Measurements from ENCODE around the gene SND1.

Gene SND1

DNA sequence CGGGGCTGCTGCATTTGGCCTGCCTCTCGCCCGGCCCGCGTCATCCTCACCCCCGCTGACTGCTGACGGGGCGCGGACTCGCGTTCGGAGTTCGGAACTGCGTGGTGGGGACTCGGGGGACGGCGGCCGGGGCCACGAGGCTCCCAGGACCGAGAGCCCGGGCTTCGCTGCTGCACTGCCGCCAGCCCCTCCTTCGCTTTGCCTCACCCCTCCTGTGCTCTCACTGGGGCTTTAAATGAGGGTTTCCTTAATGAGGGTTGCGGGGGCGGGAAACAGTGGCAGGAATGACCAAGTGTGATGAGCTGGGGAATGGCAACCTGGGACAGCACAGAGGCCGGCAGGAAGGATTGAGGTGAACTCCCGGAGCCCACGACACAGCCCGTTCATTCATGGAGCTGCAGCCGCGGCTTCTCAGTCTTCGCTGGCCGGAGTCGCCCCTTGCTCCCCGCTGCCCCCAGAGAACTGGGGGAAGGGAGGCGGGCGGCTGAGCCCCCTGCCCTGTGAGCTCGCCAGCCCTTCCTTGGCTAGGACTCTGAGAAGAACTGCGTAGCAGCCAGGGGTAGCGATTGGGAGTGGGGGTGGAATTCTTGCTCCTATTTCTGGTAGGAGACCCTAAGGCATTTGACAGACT, 380.7 kb downstream of the SND1 start:
- no peak for DNase-seq

DNA sequence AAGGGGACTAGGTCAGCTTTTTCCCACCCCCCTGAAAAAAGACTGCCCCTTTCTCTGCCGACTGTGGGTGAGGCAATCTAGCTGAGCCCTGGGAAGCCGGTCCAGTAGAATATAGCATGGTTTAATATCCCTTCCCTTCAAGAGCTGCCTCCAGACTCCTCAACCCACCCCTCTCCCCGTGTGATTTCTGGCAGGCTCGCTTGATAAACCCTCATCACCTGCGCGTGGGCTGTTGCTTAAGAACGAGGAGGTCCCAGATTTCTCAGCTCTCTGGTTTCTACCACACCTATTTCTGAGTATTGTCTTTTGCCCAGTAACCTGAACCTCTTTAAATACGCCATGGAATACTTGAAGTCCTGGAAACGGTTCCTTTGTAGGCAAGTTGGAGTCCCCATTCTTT, 381.3 kb downstream of the SND1 start:
- DNase-seq: no peak

DNA sequence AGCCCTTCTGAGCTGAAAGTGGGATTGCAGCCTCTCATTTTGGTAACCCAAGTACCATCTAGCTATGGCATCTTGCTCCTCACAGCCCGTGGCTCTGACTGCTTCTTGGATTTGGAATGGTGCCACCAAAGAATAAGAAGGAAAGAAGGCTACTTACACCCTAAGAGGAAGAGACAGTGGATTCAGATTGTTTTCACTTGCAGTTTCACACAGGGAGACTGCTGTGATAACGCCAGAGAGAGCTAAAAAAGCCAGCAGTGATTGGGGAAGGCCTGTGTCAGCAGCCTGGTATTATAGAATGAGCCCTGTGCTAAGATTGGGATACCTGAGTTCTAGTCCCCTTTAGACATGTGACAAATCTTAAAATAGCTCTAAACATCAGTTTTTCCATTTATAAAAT, 382.8 kb downstream of the SND1 start:
- no peak for DNase-seq

DNA sequence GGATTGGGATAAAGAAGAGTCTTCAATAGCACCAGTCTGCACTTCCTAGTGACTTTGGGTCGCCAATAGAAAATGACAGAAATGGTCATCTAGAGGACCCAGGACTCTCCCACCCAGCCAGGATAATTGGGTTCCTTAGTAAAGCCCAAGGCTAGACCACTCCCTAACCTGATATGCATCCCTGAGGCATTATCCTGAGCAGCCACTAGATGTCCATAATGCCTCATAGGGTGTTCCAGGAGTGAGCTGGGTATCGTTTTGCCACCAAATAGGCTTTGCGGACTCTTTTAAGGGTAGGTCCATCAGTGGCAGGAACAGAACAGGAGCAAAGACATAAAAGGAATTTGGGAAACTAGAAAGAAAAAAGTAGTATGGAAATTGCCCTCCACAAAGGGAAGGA, 383.7 kb downstream of the SND1 start:
- peak; percentile 56 for DNase-seq

DNA sequence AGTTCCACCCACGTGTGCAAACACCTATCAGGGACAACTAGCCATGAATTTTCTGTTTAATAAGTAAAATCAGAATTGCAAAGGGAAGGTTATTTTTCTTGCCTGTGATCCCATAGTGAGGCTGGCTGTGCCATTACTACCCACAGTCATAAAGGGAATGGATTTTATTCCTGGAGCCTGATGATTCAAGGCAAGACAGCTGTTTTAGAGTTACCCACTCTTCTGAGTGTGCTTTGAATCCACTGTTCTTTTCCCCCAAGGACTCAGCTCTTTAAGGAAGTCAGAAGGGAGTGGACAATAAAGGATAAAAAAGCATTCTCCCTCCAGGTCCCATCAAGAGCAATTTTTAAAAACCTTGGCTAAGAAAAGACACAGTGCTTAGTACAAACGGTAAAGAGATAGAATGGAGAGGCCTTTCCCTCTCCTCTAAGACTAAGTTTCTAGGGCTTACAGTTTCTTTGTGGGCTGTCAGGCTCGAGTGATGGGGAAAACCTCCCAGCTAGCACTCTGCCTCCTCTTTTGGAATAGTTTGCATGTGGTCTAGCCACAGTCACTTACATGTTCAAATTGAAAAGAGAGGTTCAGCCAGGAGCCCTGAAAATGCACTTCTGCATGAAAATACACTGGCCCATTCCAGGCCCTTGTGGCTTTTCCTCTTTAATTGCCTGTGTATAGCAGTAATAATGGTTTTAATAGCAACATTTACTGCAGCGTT, 384.4 kb downstream of the SND1 start:
- DNase-seq: no peak

DNA sequence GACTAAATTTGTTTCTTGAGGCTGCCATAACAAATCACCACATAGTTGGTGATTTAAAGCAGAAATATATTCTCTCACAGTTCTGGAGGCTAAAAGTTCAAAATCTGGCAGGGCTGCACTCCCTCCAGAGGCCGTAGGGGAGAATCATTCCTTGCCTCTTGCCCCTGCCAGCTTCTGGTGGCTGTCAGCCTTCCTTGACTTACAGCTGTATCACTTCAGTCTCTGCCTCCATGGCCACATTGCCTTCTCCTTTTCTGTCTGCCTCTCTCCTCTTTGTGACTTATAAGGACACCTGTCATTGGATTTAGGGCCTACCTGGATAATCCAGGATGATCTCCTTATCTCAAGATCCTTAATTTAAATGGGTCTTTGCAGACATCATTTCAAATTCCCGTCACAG, 385.1 kb downstream of the SND1 start:
- DNase-seq: no peak

DNA sequence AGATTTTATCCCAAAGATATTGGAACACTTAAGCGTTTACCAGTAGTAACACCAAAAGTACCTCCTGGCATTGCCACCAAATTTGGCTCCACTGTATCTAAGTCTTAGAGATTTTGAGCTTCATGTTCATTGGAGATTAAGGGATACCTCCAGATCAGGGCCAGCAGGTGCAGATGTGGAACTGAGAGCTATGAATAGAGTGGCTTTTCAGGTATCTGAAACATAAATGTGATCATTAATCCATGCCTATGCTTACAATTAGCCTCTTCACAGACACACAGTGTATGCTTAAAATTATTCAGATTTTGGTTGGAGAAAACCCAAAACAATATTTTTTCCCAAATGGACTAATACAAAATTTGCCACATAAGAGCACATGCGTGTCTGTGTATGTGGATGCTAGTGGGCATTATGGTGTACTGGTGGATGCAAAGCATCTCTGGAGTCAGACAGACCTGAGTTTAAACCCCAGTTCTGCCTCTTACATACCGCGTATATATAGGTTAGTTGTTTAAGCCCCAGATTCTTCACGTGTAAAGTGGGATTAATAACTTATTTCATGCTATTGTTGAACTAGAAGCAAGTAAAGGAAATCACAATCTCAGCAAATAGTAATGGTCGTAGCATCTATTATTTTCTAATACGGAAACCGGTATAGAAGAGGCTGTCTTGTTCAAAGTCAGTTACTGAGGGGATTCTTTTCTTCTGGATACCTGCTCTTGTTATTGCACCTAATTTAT, 386.1 kb downstream of the SND1 start:
- DNase-seq: no peak

DNA sequence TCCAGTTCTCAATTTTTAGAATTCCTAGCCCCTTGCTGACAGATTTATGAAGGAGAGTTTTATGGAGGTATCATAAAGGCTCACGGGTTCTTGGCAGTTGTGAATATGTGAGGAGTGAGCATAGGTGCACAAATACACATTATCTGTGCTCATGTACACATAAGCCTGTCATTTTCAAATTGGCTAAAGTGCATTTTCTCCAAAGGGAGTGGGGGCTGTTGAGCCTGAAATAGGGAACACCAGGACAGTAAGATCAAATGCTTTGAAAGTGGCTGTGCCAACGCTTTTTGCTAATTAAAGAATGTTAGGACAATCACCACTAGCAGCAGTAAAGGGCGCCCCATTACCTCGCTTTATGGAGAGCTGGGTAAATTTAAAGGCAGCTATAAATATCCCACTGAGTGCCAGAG, 387.6 kb downstream of the SND1 start:
- no peak for DNase-seq

DNA sequence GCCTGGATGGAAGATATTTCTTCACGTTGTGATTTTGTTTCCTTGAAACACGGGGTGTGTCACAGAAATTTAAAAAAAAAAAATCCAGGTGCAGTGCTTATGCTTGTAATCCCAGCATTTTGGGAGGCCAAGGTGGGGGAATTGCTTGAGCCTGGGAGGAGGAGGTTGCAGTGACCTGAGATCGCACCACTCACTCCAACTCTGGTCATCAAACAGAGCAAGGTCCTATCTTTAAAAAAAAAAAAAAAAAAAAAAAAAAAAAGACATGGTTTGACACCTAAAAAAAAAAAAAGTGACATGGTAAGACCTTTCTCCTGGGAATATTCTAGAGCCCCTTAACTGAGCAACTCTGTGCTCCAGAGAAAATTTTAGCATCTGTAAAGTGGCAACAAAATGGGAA, 388.2 kb downstream of the SND1 start:
- no peak for DNase-seq

DNA sequence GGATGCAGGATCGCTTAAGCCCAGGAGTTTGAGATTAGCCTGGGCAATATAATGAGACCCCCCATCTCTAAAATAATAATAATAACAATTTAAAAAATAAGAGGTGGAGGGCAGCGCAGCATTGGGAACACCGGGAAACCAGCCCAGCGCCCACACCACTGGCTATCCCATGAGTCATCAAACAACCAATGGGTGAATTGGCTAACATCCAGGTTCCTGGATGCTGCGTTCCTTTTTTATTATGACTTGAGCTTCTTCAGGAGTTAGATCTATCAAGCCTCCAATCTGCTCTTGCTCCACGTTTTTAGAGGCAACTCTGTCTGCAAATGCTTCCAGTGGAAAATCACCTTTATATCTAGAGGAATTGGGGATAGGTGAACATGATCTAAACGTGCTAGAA, 389.2 kb downstream of the SND1 start:
- DNase-seq: no peak

DNA sequence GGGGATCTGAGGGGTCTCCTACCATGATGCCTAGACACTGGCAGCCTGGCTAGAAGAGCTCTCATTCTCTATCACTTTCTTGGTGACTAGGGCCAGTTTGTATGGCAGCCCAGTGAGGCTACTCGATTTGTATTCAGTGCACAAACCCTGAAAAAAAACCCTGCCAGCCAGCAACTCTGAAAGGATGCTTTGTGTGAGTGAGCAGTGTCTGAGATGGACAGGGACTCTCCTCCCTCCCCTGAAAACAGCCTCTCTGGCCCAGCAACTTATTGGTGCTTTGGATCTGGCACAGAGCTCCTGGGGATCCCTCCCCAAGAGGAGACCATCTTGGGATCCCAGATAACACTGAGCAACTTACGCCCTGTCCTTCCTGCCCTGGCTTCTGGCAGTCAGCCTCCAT, 390.0 kb downstream of the SND1 start:
- no peak for DNase-seq

DNA sequence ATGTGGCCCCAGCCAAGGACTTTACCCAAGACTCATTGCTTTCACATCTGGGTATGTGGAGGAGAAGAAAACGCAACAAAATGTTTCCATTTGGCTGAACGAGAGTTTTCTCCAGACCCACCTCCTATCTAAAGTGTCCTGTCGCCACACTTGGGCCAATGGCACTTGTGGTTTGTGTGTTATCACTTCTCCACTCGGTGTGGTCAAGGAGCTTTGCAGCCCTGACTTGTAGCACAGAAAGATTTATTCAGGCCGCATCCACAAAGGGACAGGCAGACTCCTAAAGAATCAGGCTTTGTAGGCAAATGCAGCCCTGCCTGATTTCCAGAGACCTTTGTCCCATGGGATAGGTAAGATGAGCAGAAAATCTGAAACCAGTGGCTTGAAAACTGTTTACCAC, 392.1 kb downstream of the SND1 start:
- DNase-seq: peak; percentile 26

DNA sequence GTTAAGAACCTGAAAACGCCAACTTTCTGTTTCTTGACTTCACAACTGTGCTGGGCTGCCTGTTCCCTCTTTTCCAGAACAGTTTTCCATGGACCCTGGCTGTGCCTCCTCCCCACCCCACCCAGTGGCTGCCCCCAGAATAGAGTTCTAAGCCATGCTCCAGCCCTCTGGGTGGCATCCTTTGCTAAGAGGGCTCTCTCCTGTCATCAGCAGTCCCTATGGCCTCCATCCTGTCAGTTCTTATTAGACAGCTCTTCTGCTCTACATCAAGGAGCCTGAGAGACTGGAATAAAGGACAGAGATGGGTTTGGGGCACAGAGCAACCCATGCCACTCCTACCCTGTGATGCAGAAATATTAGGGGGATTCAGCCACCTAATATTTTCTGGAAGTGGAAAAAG, 393.2 kb downstream of the SND1 start:
- DNase-seq: no peak

DNA sequence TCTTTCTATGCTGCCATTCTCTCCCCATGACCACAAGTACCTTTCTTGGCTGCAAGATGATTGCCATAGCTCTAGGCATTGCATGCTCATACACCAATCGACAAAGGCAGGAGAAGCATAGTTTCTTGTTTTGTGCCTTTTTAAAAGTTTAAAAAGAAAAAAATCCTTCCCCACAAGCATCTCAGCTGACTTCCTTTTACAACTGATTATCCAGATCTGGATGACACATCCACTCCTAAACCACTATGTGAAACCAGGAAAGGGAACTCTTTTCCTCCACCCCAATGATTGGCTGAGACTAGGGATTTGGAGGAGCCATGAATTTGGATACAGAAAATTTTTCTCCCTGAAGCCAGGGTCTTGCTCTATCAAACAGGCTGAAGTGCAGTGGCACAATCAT, 393.8 kb downstream of the SND1 start:
- DNase-seq: no peak

DNA sequence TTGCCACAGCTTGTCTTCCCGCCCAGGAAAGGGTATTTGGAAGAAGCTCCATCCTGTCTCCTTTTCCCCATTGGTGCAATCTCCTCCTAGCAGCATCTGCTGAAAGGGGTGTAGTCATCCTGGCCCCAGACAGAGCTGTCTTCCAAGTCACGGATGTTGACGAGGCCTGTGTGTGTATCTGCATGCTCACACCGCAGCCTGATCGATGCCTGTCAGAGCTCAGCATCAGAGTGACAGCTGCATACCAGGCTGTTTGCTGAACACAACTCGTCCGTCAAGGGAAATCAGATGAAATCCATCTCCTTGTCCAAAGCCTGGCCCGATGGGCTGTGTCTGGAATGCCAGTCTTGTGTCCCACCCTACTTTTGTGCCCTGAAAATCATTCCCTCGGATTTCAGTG, 400.4 kb downstream of the SND1 start:
- peak; percentile 22 for DNase-seq

DNA sequence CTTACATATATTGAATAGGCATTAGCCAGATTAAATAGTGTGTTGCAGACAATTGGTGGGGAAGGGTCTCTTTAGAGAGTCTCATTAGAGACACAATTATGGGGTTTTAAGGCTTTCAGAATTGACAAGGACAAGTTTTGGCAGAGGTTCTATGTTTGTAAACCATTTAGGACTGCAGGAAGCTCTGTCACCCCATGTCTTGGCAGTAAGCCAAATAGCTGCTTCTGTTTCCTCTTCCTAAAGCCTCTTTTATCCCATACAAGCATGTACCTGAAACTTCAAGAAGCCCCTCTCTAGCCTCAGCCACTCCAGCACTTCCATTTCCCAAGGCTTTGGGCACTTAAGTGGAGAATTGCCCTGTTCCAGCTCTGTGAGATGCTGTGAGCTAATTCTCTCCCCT, 401.0 kb downstream of the SND1 start:
- peak; percentile 67 for DNase-seq

DNA sequence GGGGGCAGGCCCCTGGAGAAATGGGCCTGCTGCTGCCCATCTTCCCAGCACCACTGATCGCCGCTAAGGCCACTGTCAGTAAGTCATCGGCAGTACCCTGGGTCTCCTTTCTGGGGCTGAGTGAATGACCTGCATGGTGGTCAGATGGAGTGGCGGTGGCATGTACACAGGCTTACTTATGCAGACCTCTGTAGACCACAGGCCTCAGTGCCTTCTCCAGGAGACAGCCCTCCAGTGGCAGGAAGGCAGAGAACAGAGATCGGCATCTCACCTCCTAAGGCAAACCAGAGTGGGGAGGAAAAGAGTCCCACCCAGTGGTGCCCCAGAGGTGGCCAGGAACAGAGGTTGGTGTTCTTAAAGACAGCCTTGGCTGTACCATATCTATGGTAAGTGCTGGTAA, 402.0 kb downstream of the SND1 start:
- no peak for DNase-seq

DNA sequence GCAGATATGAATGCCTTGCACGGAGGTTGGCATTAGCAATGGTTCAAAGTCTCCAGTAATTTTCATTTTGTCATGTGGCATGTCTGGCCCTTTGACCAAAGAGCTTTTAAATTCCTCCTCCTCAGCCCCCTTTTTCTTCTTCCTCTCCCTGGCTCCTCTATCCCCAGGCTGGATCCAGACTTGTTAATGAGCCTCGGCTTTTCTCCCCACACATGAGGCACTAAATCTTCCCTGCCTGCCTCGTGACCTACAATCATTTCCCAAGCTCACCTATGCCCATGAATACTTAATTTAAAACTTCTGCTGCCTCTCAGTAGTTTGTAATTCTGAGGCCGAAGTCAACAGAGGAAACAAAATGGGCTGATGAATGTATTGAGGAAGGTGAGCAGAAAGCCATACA, 402.5 kb downstream of the SND1 start:
- DNase-seq: no peak

DNA sequence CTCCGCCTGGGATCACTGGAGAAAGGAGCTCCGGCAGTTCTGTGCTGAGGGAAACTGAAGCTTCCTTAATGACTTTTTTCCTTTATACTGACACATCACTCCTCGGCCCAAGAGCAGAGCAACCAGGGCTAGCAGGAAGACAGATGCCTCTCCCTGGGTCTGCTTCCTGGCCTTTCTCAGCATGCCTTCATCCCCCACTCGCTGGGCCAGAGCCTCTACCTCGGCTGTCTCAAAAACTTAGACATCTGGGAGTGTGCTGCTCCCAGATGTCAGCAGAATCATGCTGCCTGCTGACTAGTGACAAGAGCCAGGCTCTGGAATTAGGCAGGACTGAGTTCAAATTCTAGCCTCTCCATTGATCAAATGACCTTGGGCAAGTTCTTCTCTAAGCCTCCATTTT, 403.6 kb downstream of the SND1 start:
- no peak for DNase-seq

DNA sequence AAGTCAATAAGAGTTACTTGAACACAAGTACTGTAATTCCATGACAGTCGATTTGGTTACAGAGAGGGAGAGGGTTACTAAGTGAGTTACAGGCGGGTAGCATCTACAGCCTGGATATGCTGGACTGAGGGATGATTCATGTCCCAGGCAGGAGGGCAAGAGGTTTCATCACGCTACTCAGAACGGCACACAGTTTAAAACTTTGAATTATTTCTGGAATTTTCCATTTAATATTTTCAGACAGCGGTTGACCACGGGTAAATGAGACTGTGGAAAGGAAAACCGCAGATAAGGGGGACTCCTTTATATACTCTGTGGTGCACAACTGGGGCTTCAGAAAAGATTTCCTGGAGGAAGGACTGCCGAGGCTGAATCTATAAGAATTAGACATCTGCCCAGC, 404.9 kb downstream of the SND1 start:
- no peak for DNase-seq

DNA sequence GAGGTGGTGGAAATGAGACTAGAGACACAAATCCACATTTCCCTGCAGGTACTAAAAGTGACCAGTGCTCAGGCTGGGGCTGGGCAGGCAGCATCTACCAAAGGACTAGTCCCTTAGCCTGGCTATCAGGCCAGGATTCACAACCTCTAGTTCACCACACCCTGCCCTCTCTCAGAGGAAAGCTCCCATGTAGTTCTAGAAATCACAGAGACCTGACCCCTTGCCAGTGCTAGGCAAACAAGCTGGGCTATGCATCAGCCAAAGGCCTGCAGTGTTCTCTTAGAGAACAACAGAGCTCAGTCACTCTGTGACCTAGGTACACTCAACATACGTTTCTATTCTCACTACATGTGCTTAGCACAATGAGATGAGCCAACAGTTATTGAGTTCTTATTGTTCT, 405.9 kb downstream of the SND1 start:
- no peak for DNase-seq

DNA sequence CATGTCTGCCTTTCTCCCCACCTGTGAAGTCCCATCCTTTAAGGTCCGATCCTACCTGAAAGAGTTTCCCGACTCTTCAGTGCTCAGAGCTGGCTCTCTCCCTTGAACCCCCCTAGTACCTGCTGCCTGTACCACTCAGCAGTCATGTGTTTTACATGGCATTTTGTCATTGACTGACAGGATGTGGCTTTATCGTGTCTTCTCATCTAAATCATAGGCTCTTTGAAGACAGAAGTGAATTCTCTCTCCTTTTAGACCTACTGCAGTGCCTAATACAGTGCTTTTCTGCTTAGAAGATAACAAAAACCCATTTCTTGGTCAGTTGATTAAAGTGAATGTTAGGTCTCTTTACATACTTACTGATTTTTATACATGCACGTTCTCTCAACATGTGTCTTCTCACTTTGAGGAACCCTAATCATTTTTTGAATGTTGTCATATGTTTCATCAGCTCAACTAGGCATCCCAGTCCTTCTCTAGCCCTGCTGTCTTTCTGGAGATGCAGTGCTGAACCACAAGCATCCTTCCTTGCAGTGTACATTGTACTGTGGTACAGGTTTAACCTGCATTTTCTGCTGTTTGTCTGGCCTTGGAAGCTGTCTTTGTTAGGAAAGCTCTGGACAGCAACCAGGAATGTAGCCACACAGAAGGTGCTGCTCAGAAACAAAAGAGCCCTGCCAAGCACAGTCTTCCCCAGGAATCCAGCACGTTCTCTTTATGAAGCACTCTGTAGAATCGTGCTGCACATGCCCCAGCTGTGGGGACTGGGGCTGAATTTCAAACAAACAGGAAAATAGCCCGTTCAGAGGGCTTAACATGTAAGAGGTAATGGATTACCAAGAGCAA, 407.4 kb downstream of the SND1 start:
- DNase-seq: no peak

DNA sequence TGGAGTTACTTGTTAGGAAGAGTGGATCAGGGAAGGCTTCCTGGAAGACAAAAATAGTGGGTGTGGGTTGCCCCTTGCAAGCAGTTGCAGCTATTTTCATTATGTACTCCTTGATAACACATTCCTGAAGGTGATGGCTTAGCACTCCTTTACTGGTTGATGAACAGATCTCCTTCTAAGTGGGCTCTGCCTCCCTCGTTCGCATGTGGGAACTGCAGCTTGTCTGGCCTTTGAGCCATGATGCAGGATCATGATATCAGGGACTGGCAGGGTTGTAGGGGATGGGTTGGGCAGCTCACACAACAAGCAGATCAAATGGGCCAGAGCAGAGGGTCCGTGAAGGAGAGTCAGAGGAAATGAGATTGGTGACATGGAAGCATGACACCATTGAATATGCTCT, 408.0 kb downstream of the SND1 start:
- no peak for DNase-seq

DNA sequence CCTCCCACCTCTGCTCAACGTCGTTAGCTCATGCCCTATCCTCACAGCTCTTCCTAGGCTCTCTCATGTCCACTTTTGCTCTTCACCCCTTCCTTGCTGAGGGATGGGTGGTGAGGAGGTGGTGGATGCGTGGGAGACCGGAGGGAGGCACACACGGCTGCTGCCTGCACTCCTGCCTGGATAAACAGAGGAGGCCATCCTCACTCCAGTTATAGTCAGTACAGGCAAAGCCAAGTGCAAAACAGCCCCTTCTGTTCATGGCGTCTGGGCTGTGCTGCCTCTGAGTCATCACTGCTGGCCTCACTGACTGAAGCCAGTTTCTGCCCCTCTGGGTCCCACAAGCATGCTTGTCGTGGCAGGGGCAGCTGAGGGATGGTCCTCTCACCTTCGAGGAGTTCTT, 411.1 kb downstream of the SND1 start:
- no peak for DNase-seq
